Astrocyte of the spinal cord (primary cell): ENCODE data around the gene MSI2.
"Not testable (repeated sequence)": the region's sequence is repeated elsewhere in the genome, so short reads cannot be mapped to it uniquely, and the experiment has no call there.

Experiments
- DNase-seq: peaks from one replicate; pipeline ENCODE4 v3.0.0; 2011; ENCODE audit warnings: low read depth, low spot score
- H3K4me3 ChIP-seq: 2 replicates; pipeline ENCODE4 v1.5.1; 2011; ENCODE audit warnings: low read depth, mild to moderate bottlenecking, low read length, moderate library complexity
- CTCF ChIP-seq: IDR thresholded peaks from 2 replicates; pipeline ENCODE4 v1.5.1; 2012; ENCODE audit warnings: low read depth, mild to moderate bottlenecking, low read length, inconsistent platforms
- in situ Hi-C: cut with HindIII; loops from 2 replicates; pipeline ENCODE4 v1.10.0; 2017; ENCODE audit warnings: low sequenced_read_pairs

The MSI2 gene

DNA sequence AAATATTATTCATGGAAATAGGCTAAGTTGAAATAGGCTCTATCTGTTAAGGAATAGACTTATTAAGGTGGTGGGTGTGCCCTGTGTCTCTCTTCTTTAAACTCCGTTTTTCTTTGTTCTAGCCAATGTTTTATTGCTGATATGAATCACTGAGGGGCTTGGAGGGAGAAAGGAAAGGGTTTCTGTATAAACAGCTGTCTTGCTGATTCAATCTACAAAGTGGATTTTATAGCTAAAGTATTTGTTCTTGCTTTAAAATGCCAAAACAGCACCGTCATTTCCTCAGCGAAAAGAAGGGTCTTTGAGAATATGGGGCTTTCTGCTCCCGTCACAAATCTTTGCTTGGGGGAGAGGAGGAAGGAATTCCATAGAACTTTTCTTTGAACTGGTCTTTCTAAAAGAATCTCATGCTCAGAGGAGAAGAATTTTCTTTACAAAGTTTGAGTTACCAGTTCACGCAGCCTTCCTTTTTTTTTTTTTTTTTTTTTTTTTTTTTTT, 39.3 kb downstream of the MSI2 start:
- peak; percentile 83 for DNase-seq
- TF ChIP-seq CTCF = no peak
- no peak overlapping the region for H3K4me3 ChIP-seq
- in situ Hi-C loops = no loop called here

- TF ChIP-seq CTCF = no peak
- H3K4me3 ChIP-seq = no peak overlapping the region
- DNase-seq = no peak
- in situ Hi-C loops = no loop called here
These were observed 39.9 kb downstream of the MSI2 start for GRCh38 chr17:57296231-57296630.

DNA sequence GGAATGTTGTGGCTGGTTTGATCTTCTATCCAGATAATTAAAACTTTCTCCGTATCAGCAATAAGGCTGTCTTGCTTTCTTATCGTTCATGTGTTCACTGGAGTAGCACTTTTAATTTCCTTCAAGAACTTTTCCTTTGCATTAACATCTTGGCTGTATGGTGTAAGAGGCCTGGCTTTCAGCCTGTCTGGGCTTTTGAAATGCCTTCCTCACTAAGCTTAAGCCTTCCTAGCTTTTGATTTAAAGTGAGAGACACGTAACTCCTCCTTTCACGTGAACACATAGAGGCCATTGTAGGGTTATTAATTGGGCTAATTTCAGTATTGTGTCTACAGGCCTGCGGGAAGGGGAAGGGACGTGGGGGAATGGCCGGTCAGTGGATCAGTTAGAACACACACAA, 42.9 kb downstream of the MSI2 start:
- no peak for DNase-seq
- H3K4me3 ChIP-seq = no peak overlapping the region
- no peak for TF ChIP-seq CTCF
- in situ Hi-C loops = no loop called here

GRCh38 chr17:57300592-57300991, 44.3 kb downstream of the MSI2 start:
- in situ Hi-C loops, DNase-seq, H3K4me3 ChIP-seq: not testable (repeated sequence)

DNA sequence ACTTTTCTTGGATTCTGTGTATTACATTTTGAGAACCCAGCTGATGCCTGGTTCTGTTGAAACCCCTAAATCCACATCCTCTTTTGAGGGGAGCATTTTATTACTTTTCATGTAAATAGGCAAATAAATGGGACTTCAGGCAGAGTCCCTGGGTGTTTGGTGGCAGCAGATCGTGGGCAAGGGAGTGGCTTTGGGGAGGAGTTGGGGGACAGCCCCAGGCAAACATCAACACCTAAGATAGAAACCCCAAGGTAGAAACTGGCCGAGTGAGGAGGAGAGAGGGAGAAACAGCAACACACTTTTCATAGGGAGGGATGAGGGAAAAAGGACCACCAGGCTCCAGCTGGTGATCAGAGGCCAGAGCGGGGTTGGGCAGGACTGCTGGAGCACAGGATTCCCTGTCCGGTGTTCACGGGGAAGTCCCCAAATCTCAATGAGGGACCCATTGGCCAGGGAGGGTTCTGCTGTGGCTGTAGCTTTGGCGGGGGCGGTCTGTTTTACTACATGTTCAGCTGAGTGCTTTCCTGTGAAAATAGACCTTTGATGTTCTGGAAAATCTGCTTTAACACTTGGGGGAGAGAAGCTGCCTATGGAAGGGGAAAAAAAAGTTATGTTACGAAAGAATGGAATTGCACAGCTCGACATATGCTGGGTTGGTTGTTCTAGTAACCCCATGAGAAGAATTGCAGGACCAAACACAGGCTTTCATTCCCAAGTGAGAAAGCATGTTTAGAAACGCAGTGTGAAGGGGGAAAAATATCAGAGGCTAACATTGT, 46.6 kb downstream of the MSI2 start:
- in situ Hi-C loops = no loop called here
- no peak overlapping the region for H3K4me3 ChIP-seq
- TF ChIP-seq CTCF = no peak
- no peak for DNase-seq

GRCh38 chr17:57305144-57305728, 48.9 kb downstream of the MSI2 start:
- DNase-seq = no peak
- H3K4me3 ChIP-seq = no peak overlapping the region
- in situ Hi-C loops = no loop called here
- TF ChIP-seq CTCF = no peak

- in situ Hi-C loops = no loop called here
- no peak for TF ChIP-seq CTCF
- DNase-seq = no peak
- no peak overlapping the region for H3K4me3 ChIP-seq
These were observed 49.7 kb downstream of the MSI2 start for GRCh38 chr17:57305908-57306504.
